ENCODE data around the gene NOXO1.

GRCh38 chr16:2027024-2028010, 46.0 kb upstream of the NOXO1 start:
- TF ChIP-seq EP300 (IDR thresholded peaks at IDR 0.05) = no peak
- no peak for TF ChIP-seq CTCF (IDR thresholded peaks at IDR 0.05)

All from esophagus muscularis mucosa (tissue), 3 donors.